Measurements from ENCODE around the gene GATAD2A.

DNA sequence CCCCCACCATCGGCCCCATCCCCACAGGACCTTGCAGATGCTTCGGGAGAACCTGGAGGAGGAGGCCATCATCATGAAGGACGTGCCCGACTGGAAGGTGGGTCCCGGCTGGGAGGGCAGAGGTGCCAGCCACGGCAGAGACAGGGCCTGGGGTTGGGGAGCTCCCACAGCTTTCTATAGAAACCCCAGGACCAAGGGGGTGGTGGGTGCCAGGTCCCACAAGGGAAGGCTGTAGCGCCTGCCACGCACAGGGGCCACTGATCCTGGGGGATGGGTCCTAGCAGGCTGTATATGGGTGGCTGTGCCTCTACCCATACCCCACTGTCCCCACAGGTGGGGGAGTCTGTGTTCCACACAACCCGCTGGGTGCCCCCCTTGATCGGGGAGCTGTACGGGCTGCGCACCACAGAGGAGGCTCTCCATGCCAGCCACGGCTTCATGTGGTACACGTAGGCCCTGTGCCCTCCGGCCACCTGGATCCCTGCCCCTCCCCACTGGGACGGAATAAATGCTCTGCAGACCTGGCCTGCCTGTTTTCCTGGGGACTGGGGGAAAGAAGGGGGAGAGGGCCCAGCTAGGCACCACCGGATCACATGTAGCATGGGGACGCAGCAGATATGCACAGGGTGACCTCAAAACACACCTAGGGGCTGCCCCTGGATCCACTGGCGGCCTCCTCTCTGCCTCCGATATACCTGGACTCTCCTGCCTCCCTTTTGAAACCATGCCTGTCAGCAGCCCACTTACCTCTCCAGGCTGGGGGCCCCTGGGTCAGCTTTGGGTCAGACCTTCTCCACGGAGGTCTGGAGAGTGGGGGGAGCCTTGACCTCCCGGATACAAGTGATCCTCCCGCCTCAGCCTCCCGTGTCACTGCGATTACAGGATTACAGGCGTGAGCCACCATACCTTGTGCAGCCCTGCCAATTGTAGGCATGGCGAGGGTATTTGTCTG is 122.5 kb downstream of the GATAD2A start:
- no peak for TF ChIP-seq EP300 (IDR thresholded peaks at IDR 0.05)
- no peak for TF ChIP-seq POLR2AphosphoS5 (IDR thresholded peaks at IDR 0.05)
- TF ChIP-seq, protein P1, sequence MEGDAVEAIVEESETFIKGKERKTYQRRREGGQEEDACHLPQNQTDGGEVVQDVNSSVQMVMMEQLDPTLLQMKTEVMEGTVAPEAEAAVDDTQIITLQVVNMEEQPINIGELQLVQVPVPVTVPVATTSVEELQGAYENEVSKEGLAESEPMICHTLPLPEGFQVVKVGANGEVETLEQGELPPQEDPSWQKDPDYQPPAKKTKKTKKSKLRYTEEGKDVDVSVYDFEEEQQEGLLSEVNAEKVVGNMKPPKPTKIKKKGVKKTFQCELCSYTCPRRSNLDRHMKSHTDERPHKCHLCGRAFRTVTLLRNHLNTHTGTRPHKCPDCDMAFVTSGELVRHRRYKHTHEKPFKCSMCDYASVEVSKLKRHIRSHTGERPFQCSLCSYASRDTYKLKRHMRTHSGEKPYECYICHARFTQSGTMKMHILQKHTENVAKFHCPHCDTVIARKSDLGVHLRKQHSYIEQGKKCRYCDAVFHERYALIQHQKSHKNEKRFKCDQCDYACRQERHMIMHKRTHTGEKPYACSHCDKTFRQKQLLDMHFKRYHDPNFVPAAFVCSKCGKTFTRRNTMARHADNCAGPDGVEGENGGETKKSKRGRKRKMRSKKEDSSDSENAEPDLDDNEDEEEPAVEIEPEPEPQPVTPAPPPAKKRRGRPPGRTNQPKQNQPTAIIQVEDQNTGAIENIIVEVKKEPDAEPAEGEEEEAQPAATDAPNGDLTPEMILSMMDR (IDR thresholded peaks at IDR 0.05), result no peak

Data from sigmoid colon (tissue), 4 donors.